Endodermal cell (in vitro differentiated cells): ENCODE data around the gene WBP1L. TPM values are rescaled to one million over a fixed set of nuclear protein-coding genes. Genes with fewer than 3 reads are reported as not detected.
A peak's percentile ranks its signal among the peaks of the same experiment; 100 is the strongest.

Source experiments
- DNase-seq: peaks from one replicate; pipeline ENCODE4 v3.0.0-alpha.2; 2017
- H3K27ac ChIP-seq: 2 replicates; pipeline ENCODE4 v1.5.1; 2013; ENCODE audit warnings: mild to moderate bottlenecking, low read depth, low read length, moderate library complexity
- H3K27me3 ChIP-seq: 2 replicates; pipeline ENCODE4 v1.6.1; 2013; ENCODE audit warnings: mild to moderate bottlenecking, low read length, moderate library complexity; ENCODE audit not compliant: insufficient read depth, control insufficient read depth, poor library complexity, severe bottlenecking
- H3K36me3 ChIP-seq: 2 replicates; pipeline ENCODE4 v1.7.0; 2013; ENCODE audit warnings: mild to moderate bottlenecking, low read length, moderate library complexity; ENCODE audit not compliant: control insufficient read depth, insufficient read depth
- H3K4me1 ChIP-seq: one replicate; pipeline ENCODE4 v1.7.0; 2013; ENCODE audit warnings: low read length; ENCODE audit not compliant: control insufficient read depth, insufficient read depth
- H3K4me3 ChIP-seq: 2 replicates; pipeline ENCODE4 v1.5.1; 2013; ENCODE audit warnings: mild to moderate bottlenecking, low read length, moderate library complexity
- H3K9ac ChIP-seq: 2 replicates; pipeline ENCODE4 v1.6.1; 2013; ENCODE audit warnings: mild to moderate bottlenecking, low read length, moderate library complexity; ENCODE audit not compliant: poor library complexity, severe bottlenecking; ENCODE audit errors: extremely low read depth
- H3K9me3 ChIP-seq: 2 replicates; pipeline ENCODE4 v1.6.1; 2013; ENCODE audit warnings: mild to moderate bottlenecking, low read length, moderate library complexity; ENCODE audit not compliant: control insufficient read depth
- H3K27ac Mint-ChIP-seq: 2 replicates; pipeline ENCODE4 v1.8.0; 2020; ENCODE audit warnings: mixed read lengths
- H3K27me3 Mint-ChIP-seq: 2 replicates; pipeline ENCODE4 v1.8.0; 2021; ENCODE audit warnings: mild to moderate bottlenecking, mixed read lengths; ENCODE audit not compliant: insufficient read depth
- H3K36me3 Mint-ChIP-seq: 2 replicates; pipeline ENCODE4 v1.8.0; 2020; ENCODE audit warnings: low read depth, mixed read lengths
- H3K4me1 Mint-ChIP-seq: 2 replicates; pipeline ENCODE4 v1.8.0; 2020; ENCODE audit warnings: mixed read lengths
- H3K4me3 Mint-ChIP-seq: 2 replicates; pipeline ENCODE4 v1.8.0; 2020; ENCODE audit warnings: mild to moderate bottlenecking, moderate library complexity, mixed read lengths
- H3K9me3 Mint-ChIP-seq: 2 replicates; pipeline ENCODE4 v1.8.0; 2020; ENCODE audit warnings: mild to moderate bottlenecking, mixed read lengths
- CTCF ChIP-seq: fragments of 200-600 bp; sonication (generic); conservative IDR thresholded peaks from 2 replicates; pipeline ENCODE4 v1.5.0; 2021; ENCODE audit warnings: antibody characterized with exemption, mild to moderate bottlenecking
- WGBS, 2 experiments: methylation state at CpG; one replicate each; pipeline versions ENCODE4 v1.1.5 to v1.1.7; 2013; ENCODE audit warnings: missing lambda C conversion rate in 2 of 2, mixed read lengths in 1 of 2; ENCODE audit not compliant: insufficient coverage in 1 of 2, insufficient read length in 1 of 2; 5-methylcytosine and 5-hydroxymethylcytosine counted together
- total RNA-seq, 2 donors: library from RNA; stranded (reverse); fragmentation: NEBNext Ultra II Directional in 1 of 2; extraction: Animal tissue kit (Norgen Biotek cat#: 25700) in 1 of 2; gene quantifications; 2 replicates in 1 of 2; 3 replicates in 1 of 2; pipeline ENCODE4 v1.2.1, GENCODE V29; 2021

The WBP1L gene
- total RNA-seq, 2 donors from 2014 or later, result 23.5 to 25.8 TPM

GRCh38 chr10:102752934-102753664 is 9.4 kb downstream of the WBP1L start:
- no peak overlapping the region for H3K9ac ChIP-seq
- no peaks in the 10 kb centered on the region for H3K4me1 ChIP-seq
- H3K4me3 Mint-ChIP-seq, result no peak overlapping the region
- H3K36me3 ChIP-seq, result no peaks in the 10 kb centered on the region
- peak; percentile 78 for TF ChIP-seq CTCF
- no peak overlapping the region for H3K4me3 ChIP-seq
- no peaks in the 10 kb centered on the region for H3K27me3 Mint-ChIP-seq
- H3K4me1 Mint-ChIP-seq, result peaks cover 12% of the 10 kb centered on the region
- H3K9me3 Mint-ChIP-seq, result no peaks in the 10 kb centered on the region
- WGBS, 2 experiments, result 85 to 86% methylated on average over 3 to 4 of the region's 4 CpGs
- no peaks in the 10 kb centered on the region for H3K9me3 ChIP-seq
- no peak overlapping the region for H3K27ac ChIP-seq
- peaks cover 7% of the 10 kb centered on the region for H3K36me3 Mint-ChIP-seq
- DNase-seq, result peak; percentile 71
- no peak overlapping the region for H3K27ac Mint-ChIP-seq
- no peaks in the 10 kb centered on the region for H3K27me3 ChIP-seq

- WGBS, 2 experiments, result 90 to 100% methylated on average over 1 of the region's 1 CpG
- no peak overlapping the region for H3K4me3 Mint-ChIP-seq
- Histone ChIP-seq H3K36me3 (no peaks in the 10 kb centered on the region), H3K27ac (no peak overlapping the region), H3K4me1 (no peaks in the 10 kb centered on the region), H3K27me3 (no peaks in the 10 kb centered on the region), H3K9ac (no peak overlapping the region), H3K9me3 (no peaks in the 10 kb centered on the region), H3K4me3 (no peak overlapping the region)
- TF ChIP-seq CTCF, result no peak
- no peak for DNase-seq
- H3K9me3 Mint-ChIP-seq, result no peaks in the 10 kb centered on the region
- no peak overlapping the region for H3K27ac Mint-ChIP-seq
- peaks cover 4% of the 10 kb centered on the region for H3K36me3 Mint-ChIP-seq
- peaks cover 12% of the 10 kb centered on the region for H3K4me1 Mint-ChIP-seq
- no peaks in the 10 kb centered on the region for H3K27me3 Mint-ChIP-seq
Measured at GRCh38 chr10:102753718-102754117, 10.0 kb downstream of the WBP1L start.

GRCh38 chr10:102757323-102757722 is 13.6 kb downstream of the WBP1L start:
- TF ChIP-seq CTCF, result no peak
- H3K9me3 ChIP-seq, result no peaks in the 10 kb centered on the region
- no peak overlapping the region for H3K27ac ChIP-seq
- Mint-ChIP-seq H3K36me3 (peaks cover 4% of the 10 kb centered on the region), H3K4me1 (peaks cover 13% of the 10 kb centered on the region), H3K27ac (no peak overlapping the region), H3K27me3 (no peaks in the 10 kb centered on the region), H3K4me3 (no peak overlapping the region), H3K9me3 (no peaks in the 10 kb centered on the region)
- no peak overlapping the region for H3K4me3 ChIP-seq
- H3K4me1 ChIP-seq, result no peaks in the 10 kb centered on the region
- H3K27me3 ChIP-seq, result no peaks in the 10 kb centered on the region
- H3K9ac ChIP-seq, result no peak overlapping the region
- WGBS, 2 experiments, result 97 to 100% methylated on average over 5 to 6 of the region's 6 CpGs
- DNase-seq, result no peak
- no peaks in the 10 kb centered on the region for H3K36me3 ChIP-seq
